K562 (cell line): ENCODE data around the gene CASP7. TPM values are rescaled to one million over a fixed set of nuclear protein-coding genes. Genes with fewer than 3 reads are reported as not detected.

Experiments used
- ATAC-seq: fragments of 200-7000 bp; cut with Tn5 transposase; 3 replicates; pipeline ENCODE4 v1.9.1; 2020; ENCODE audit warnings: moderate library complexity
- BruUV-seq: library from RNA; stranded (reverse); fragments of 400-500 nt; replicated peaks from 2 replicates; lab custom pipeline; 2021; lab: Mats Ljungman, UMichigan
- CTCF ChIA-PET: fragments of 300-600 bp; formaldehyde crosslinking; extraction: SDS; loops from one replicate; lab custom pipeline; 2021; ENCODE audit warnings: low intra/inter-chr PET ratio; lab: Yijun Ruan, JAX
- POLR2A ChIA-PET: fragments of 300-600, 350-650 bp; sonication (Branson Sonifier 250); formaldehyde crosslinking; extraction: SDS; loops from one replicate; lab custom pipeline; 2021; ENCODE audit warnings: antibody characterized with exemption, inconsistent platforms; lab: Yijun Ruan, JAX
- DNase-seq, 4 experiments: peaks; one replicate each; pipeline versions ENCODE4 v3.0.0 to v3.0.0-alpha.2; 2011 to 2018; ENCODE audit warnings: low spot score in 3 of 4, mixed read lengths in 3 of 4; ENCODE audit errors: extremely low read depth in 1 of 4
- FAIRE-seq: peaks from 2 replicates; lab custom pipeline; 2011; peaks lifted over from hg19 to GRCh38; lab: Jason Lieb, UNC
- H2AFZ ChIP-seq: 2 replicates; pipeline ENCODE4 v1.6.0; 2011; ENCODE audit warnings: low read depth, low read length, control low read depth, inconsistent platforms
- H3K27ac ChIP-seq: fragments of 200-600 bp; 3 replicates; pipeline ENCODE4 v1.8.0; 2011; ENCODE audit warnings: low read depth, mild to moderate bottlenecking, control low read depth, inconsistent platforms, low read length, moderate library complexity, mixed read lengths; ENCODE audit errors: extremely low read depth
- H3K27me3 ChIP-seq, 2 experiments: fragments of 300-600 bp in 1 of 2; 2 replicates in 1 of 2; 3 replicates in 1 of 2; pipeline versions ENCODE4 v1.6.0 to v1.8.0; 2011; ENCODE audit warnings: inconsistent platforms in 2 of 2, low read length in 2 of 2, mild to moderate bottlenecking in 1 of 2, mixed read lengths in 1 of 2, moderate library complexity in 1 of 2; ENCODE audit not compliant: control insufficient read depth in 2 of 2, insufficient read depth in 2 of 2
- H3K36me3 ChIP-seq: fragments of 300-600 bp; 3 replicates; pipeline ENCODE4 v1.8.0; 2011; ENCODE audit warnings: mild to moderate bottlenecking, low read length, inconsistent platforms; ENCODE audit not compliant: control insufficient read depth, insufficient read depth
- H3K4me1 ChIP-seq, 2 experiments: fragments of 200-600 bp in 1 of 2; replicated peaks in 1 of 2; 2 replicates in 1 of 2; 3 replicates in 1 of 2; pipeline versions ENCODE4 v1.5.1 to v1.8.0; 2011; ENCODE audit warnings: inconsistent platforms in 2 of 2, low read length in 2 of 2, mild to moderate bottlenecking in 1 of 2, mixed read lengths in 1 of 2, moderate library complexity in 1 of 2; ENCODE audit not compliant: control insufficient read depth in 2 of 2, insufficient read depth in 2 of 2
- H3K4me2 ChIP-seq: 2 replicates; pipeline ENCODE4 v1.6.1; 2011; ENCODE audit warnings: low read length, control low read depth, inconsistent platforms, mixed read lengths; ENCODE audit not compliant: insufficient read depth
- H3K4me3 ChIP-seq: fragments of 200-600 bp; sonication (generic), shearing (Covaris generic); 2 replicates; pipeline ENCODE4 v1.5.1; 2016; ENCODE audit warnings: control low read depth, inconsistent platforms
- H3K79me2 ChIP-seq: fragments of 200-600 bp; 3 replicates; pipeline ENCODE4 v1.8.0; 2011; ENCODE audit warnings: low read length, inconsistent platforms; ENCODE audit not compliant: control insufficient read depth, insufficient read depth
- H3K9ac ChIP-seq, 2 experiments: 2 replicates each; pipeline versions ENCODE4 v1.6.0 to v1.6.1; 2011; ENCODE audit warnings: low read depth in 2 of 2, low read length in 2 of 2, control low read depth in 1 of 2, inconsistent platforms in 1 of 2, mild to moderate bottlenecking in 1 of 2, mixed read lengths in 1 of 2; ENCODE audit not compliant: insufficient read depth in 1 of 2
- H3K9me1 ChIP-seq: one replicate; pipeline ENCODE4 v1.6.0; 2011; ENCODE audit warnings: inconsistent platforms, mild to moderate bottlenecking, low read length, moderate library complexity; ENCODE audit not compliant: control insufficient read depth, insufficient read depth
- H3K9me3 ChIP-seq: replicated peaks from 2 replicates; pipeline ENCODE4 v1.5.1; 2011; ENCODE audit warnings: low read depth, low read length, inconsistent platforms; ENCODE audit not compliant: control insufficient read depth, insufficient read depth
- H4K20me1 ChIP-seq: replicated peaks from 2 replicates; pipeline ENCODE4 v1.6.1; 2011; ENCODE audit warnings: low read length, inconsistent platforms, mixed read lengths; ENCODE audit not compliant: control insufficient read depth, insufficient read depth
- C11orf30 ChIP-seq: fragments of 450-650 bp; IDR thresholded peaks from 2 replicates; pipeline ENCODE4 v1.6.1; 2016; ENCODE audit warnings: low read depth, mild to moderate bottlenecking
- DIDO1 ChIP-seq: fragments of 450-650 bp; IDR thresholded peaks from 2 replicates; pipeline ENCODE4 v1.6.1; 2016; ENCODE audit warnings: low read depth, missing biosample characterization, missing genetic modification characterization
- ERF ChIP-seq: fragments of 450-650 bp; formaldehyde crosslinking; IDR thresholded peaks from 2 replicates; pipeline ENCODE4 v1.4.0; 2020; ENCODE audit warnings: mild to moderate bottlenecking, mixed read lengths
- GATAD2A ChIP-seq: fragments of 450-650 bp; IDR thresholded peaks from 2 replicates; pipeline ENCODE4 v1.6.1; 2017
- NCOR1 ChIP-seq: fragments of 450-650 bp; IDR thresholded peaks from 2 replicates; pipeline ENCODE4 v1.6.1; 2016; ENCODE audit warnings: mild to moderate bottlenecking, moderate library complexity
- PTBP1 ChIP-seq: fragments of 200-400 bp; formaldehyde crosslinking; IDR thresholded peaks from 2 replicates; pipeline ENCODE4 v1.6.1; 2017; ENCODE audit warnings: low read depth, low read length
- RBM15 ChIP-seq: fragments of 200-400 bp; formaldehyde crosslinking; IDR thresholded peaks from 2 replicates; pipeline ENCODE4 v1.6.1; 2018; ENCODE audit warnings: mild to moderate bottlenecking, low read length, moderate library complexity; ENCODE audit not compliant: insufficient read depth
- RBM22 ChIP-seq: fragments of 200-400 bp; formaldehyde crosslinking; IDR thresholded peaks from 2 replicates; pipeline ENCODE4 v1.6.1; 2018; ENCODE audit warnings: low read length, low read depth; ENCODE audit not compliant: poor library complexity, severe bottlenecking
- SMARCA5 ChIP-seq: fragments of 450-650 bp; IDR thresholded peaks from 2 replicates; pipeline ENCODE4 v1.6.1; 2016
- SNIP1 ChIP-seq: fragments of 450-650 bp; IDR thresholded peaks from 2 replicates; pipeline ENCODE4 v1.7.1; 2017; ENCODE audit warnings: low read depth, mild to moderate bottlenecking
- USF1 ChIP-seq: sonication (generic); formaldehyde crosslinking; IDR thresholded peaks from 2 replicates; pipeline ENCODE4 v1.9.0; 2022; ENCODE audit warnings: mild to moderate bottlenecking, missing genetic modification reagents
- ZNF121 ChIP-seq: sonication (generic); formaldehyde crosslinking; conservative IDR thresholded peaks from 2 replicates; pipeline ENCODE4 v1.8.0; 2022; ENCODE audit warnings: missing genetic modification reagents
- ZNF143 ChIP-seq: sonication (generic); formaldehyde crosslinking; IDR thresholded peaks from 2 replicates; pipeline ENCODE4 v1.9.0; 2022; ENCODE audit warnings: mild to moderate bottlenecking, missing genetic modification reagents
- ZNF232 ChIP-seq: sonication (generic); formaldehyde crosslinking; IDR thresholded peaks from 2 replicates; pipeline ENCODE4 v1.8.0; 2022; ENCODE audit warnings: mild to moderate bottlenecking, missing genetic modification reagents
- ZNF780A ChIP-seq: fragments of 250-450 bp; sonication (Bioruptor Pico); IDR thresholded peaks from 2 replicates; pipeline ENCODE4 v1.5.0; 2021; ENCODE audit warnings: mild to moderate bottlenecking
- WGBS: fragments of 100-300 bp; shearing (Covaris generic); methylation state at CpG from one replicate; pipeline ENCODE4 v1.1.6; 2016; ENCODE audit warnings: low coverage, mixed read lengths; ENCODE audit not compliant: insufficient coverage; ENCODE audit errors: missing lambda C conversion rate; 5-methylcytosine and 5-hydroxymethylcytosine counted together
- in situ Hi-C: fragments of 300-500 bp; cut with MboI; formaldehyde crosslinking; loops from 4 replicates; pipeline ENCODE4 v1.15.0; 2018; ENCODE audit warnings: inconsistent platforms, mixed read lengths
- intact Hi-C: fragments of 100-400 bp; cut with micrococcal nuclease; formaldehyde crosslinking; loops from 2 replicates; pipeline ENCODE4 v1.14.2; 2022
- polyA plus RNA-seq, 8 experiments: library from polyadenylated mRNA; depleted of rRNA in 4 of 8; stranded (reverse) in 5 of 8; unstranded in 3 of 8; fragments of >200 nt; fragmentation: Nextera tagmentation in 2 of 8; fragmentation: Illumina TruSeq in 1 of 8; extraction: Ambion mirVana in 2 of 8; extraction: Trizol in 1 of 8; gene quantifications; 2 replicates each; pipeline versions ENCODE4 v1.2.1 to v1.2.3, GENCODE V29; 2011 to 2014; ENCODE audit warnings: inconsistent platforms in 1 of 8, missing spikeins in 1 of 8
- total RNA-seq, 7 experiments: library from RNA; depleted of rRNA in 6 of 7; stranded (reverse); fragments of >200 nt in 6 of 7; fragmentation: Illumina TruSeq in 2 of 7; extraction: Trizol in 2 of 7; gene quantifications; 2 replicates each; pipeline versions ENCODE4 v1.2.1 to v1.2.3, GENCODE V29; 2011 to 2021; ENCODE audit warnings: low replicate concordance in 1 of 7
- TF ChIP-seq, protein P1 (sequence below): fragments of 250-450 bp; sonication (Bioruptor Pico); IDR thresholded peaks from 2 replicates; pipeline ENCODE4 v1.5.0; 2020; ENCODE audit warnings: mild to moderate bottlenecking, borderline replicate concordance

Gene CASP7
- total and polyA plus RNA-seq, 9 of the 15 experiments (the other 6 are each of a cell fraction or from before 2014, with no cell fraction given), result 2.2 to 23.3 (median 9.0) TPM

- no peak overlapping the region for H2AFZ ChIP-seq
- no peak for ATAC-seq
- DNase-seq, result no peak
- no peaks in the 10 kb centered on the region for H3K4me1 ChIP-seq
- CTCF ChIA-PET, result no interaction called here
- no peaks in the 10 kb centered on the region for H3K9me3 ChIP-seq
- H3K9me1 ChIP-seq, result no peaks in the 10 kb centered on the region
- H3K79me2 ChIP-seq, result no peaks in the 10 kb centered on the region
- no peak overlapping the region for H3K9ac ChIP-seq
- TF ChIP-seq ZNF121 (CRISPR knock-in tag) (no peak), ZNF780A (CRISPR knock-in tag) (no peak), GATAD2A (no peak), SNIP1 (no peak), ERF (CRISPR knock-in tag) (no peak)
- FAIRE-seq, result no peak
- H3K27ac ChIP-seq, result no peak overlapping the region
- H3K36me3 ChIP-seq, result no peaks in the 10 kb centered on the region
- POLR2A ChIA-PET, result no interaction called here
- no peaks in the 10 kb centered on the region for H4K20me1 ChIP-seq
- in situ Hi-C loops, result no loop called here
- WGBS, result 0% methylated on average over 3 of the region's 3 CpGs
- no TSS peak for BruUV-seq
- peaks cover 0 to 9% of the 10 kb centered on the region in 2 experiments; a peak in 2 of 5 replicates for H3K27me3 ChIP-seq
- no peak overlapping the region for H3K4me2 ChIP-seq
- no peak overlapping the region for H3K4me3 ChIP-seq
- intact Hi-C loops, result no loop called here
Measured at GRCh38 chr10:113647812-113648211, 31.9 kb upstream of the CASP7 start.

GRCh38 chr10:113648478-113648877 lies 31.2 kb upstream of the CASP7 start:
- Histone ChIP-seq H2AFZ (no peak overlapping the region), H3K9ac (no peak overlapping the region), H3K9me3 (no peaks in the 10 kb centered on the region), H3K27ac (no peak overlapping the region), H3K4me2 (no peak overlapping the region), H3K9me1 (no peaks in the 10 kb centered on the region), H3K4me1 (no peaks in the 10 kb centered on the region), H4K20me1 (no peaks in the 10 kb centered on the region), H3K27me3 (peaks cover 0 to 9% of the 10 kb centered on the region in 2 experiments; a peak in 2 of 5 replicates), H3K4me3 (no peak overlapping the region), H3K79me2 (no peaks in the 10 kb centered on the region), H3K36me3 (no peaks in the 10 kb centered on the region)
- ATAC-seq, result no peak
- WGBS, result 0% methylated on average over 3 of the region's 3 CpGs
- CTCF ChIA-PET, result no interaction called here
- DNase-seq, result no peak
- in situ Hi-C loops, result no loop called here
- POLR2A ChIA-PET, result no interaction called here
- no TSS peak for BruUV-seq
- no peak for FAIRE-seq
- intact Hi-C loops, result no loop called here
- no peak for TF ChIP-seq USF1
- no peak for TF ChIP-seq C11orf30
- TF ChIP-seq PTBP1, result no peak
- no peak for TF ChIP-seq DIDO1 (tag)
- no peak for TF ChIP-seq SMARCA5
- TF ChIP-seq NCOR1, result no peak
- TF ChIP-seq ZNF232 (CRISPR knock-in tag), result no peak
- TF ChIP-seq ZNF143 (CRISPR knock-in tag), result no peak
- no peak for TF ChIP-seq RBM22
- no peak for TF ChIP-seq ZNF780A (CRISPR knock-in tag)
- TF ChIP-seq, protein P1, sequence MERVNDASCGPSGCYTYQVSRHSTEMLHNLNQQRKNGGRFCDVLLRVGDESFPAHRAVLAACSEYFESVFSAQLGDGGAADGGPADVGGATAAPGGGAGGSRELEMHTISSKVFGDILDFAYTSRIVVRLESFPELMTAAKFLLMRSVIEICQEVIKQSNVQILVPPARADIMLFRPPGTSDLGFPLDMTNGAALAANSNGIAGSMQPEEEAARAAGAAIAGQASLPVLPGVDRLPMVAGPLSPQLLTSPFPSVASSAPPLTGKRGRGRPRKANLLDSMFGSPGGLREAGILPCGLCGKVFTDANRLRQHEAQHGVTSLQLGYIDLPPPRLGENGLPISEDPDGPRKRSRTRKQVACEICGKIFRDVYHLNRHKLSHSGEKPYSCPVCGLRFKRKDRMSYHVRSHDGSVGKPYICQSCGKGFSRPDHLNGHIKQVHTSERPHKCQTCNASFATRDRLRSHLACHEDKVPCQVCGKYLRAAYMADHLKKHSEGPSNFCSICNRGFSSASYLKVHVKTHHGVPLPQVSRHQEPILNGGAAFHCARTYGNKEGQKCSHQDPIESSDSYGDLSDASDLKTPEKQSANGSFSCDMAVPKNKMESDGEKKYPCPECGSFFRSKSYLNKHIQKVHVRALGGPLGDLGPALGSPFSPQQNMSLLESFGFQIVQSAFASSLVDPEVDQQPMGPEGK (CRISPR knock-in tag), result no peak
- no peak for TF ChIP-seq RBM15
